OCI-LY1 (cell line): ENCODE data around the gene PIP5K1C.

Experiments used
- EZH2 ChIP-seq: fragments of 200-600 bp; sonication (generic), shearing (Covaris generic); IDR thresholded peaks from 2 replicates; pipeline ENCODE4 v1.8.0; 2017; ENCODE audit warnings: borderline replicate concordance, mixed run types, mild to moderate bottlenecking, antibody characterized with exemption, low read length, moderate library complexity, mixed read lengths
- TF ChIP-seq, protein P1 (sequence below): fragments of 200-600 bp; sonication (generic), shearing (Covaris generic); IDR thresholded peaks from 2 replicates; pipeline ENCODE4 v1.5.1; 2017; ENCODE audit warnings: mild to moderate bottlenecking, antibody characterized with exemption, low read length, moderate library complexity, mixed read lengths

- TF ChIP-seq, protein P1, sequence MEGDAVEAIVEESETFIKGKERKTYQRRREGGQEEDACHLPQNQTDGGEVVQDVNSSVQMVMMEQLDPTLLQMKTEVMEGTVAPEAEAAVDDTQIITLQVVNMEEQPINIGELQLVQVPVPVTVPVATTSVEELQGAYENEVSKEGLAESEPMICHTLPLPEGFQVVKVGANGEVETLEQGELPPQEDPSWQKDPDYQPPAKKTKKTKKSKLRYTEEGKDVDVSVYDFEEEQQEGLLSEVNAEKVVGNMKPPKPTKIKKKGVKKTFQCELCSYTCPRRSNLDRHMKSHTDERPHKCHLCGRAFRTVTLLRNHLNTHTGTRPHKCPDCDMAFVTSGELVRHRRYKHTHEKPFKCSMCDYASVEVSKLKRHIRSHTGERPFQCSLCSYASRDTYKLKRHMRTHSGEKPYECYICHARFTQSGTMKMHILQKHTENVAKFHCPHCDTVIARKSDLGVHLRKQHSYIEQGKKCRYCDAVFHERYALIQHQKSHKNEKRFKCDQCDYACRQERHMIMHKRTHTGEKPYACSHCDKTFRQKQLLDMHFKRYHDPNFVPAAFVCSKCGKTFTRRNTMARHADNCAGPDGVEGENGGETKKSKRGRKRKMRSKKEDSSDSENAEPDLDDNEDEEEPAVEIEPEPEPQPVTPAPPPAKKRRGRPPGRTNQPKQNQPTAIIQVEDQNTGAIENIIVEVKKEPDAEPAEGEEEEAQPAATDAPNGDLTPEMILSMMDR, result no peak
- no peak for TF ChIP-seq EZH2
These were observed 67.3 kb downstream of the PIP5K1C start for GRCh38 chr19:3632739-3633558.
